CD14-positive monocyte (primary cell): ENCODE measurements around the gene HOXA7. TPM values are rescaled to one million over a fixed set of nuclear protein-coding genes. Genes with fewer than 3 reads are reported as not detected.

Source experiments
- DNase-seq, 3 donors: peaks; one replicate each; pipeline ENCODE4 v3.0.0-alpha.2; 2011 to 2022
- H2AFZ ChIP-seq: 2 replicates; pipeline ENCODE4 v1.6.0; 2012; ENCODE audit warnings: mild to moderate bottlenecking, low read depth, low read length, inconsistent platforms; ENCODE audit not compliant: insufficient read depth, poor library complexity, severe bottlenecking
- H3K27ac ChIP-seq, 2 donors: 1 replicate in 1 of 2; 2 replicates in 1 of 2; pipeline ENCODE4 v1.5.1; 2012 to 2013; ENCODE audit warnings: low read length in 2 of 2, control low read depth in 1 of 2, inconsistent platforms in 1 of 2, low read depth in 1 of 2, mild to moderate bottlenecking in 1 of 2
- H3K27me3 ChIP-seq, 2 donors: one replicate each; pipeline versions ENCODE4 v1.6.0 to v1.6.1; 2011 to 2013; ENCODE audit warnings: low read length in 2 of 2; ENCODE audit not compliant: control insufficient read depth in 2 of 2, insufficient read depth in 2 of 2
- H3K36me3 ChIP-seq, 2 donors: replicated peaks in 1 of 2; 1 replicate in 1 of 2; 2 replicates in 1 of 2; pipeline versions ENCODE4 v1.5.1 to v1.6.1; 2012 to 2013; ENCODE audit warnings: low read length in 2 of 2, control low read depth in 1 of 2, inconsistent platforms in 1 of 2, mild to moderate bottlenecking in 1 of 2; ENCODE audit not compliant: insufficient read depth in 2 of 2, control insufficient read depth in 1 of 2
- H3K4me1 ChIP-seq, 2 donors: 1 replicate in 1 of 2; 2 replicates in 1 of 2; pipeline versions ENCODE4 v1.5.1 to v1.6.1; 2012 to 2013; ENCODE audit warnings: low read length in 2 of 2, control low read depth in 1 of 2, inconsistent platforms in 1 of 2, mild to moderate bottlenecking in 1 of 2, moderate library complexity in 1 of 2; ENCODE audit not compliant: insufficient read depth in 2 of 2, control insufficient read depth in 1 of 2
- H3K4me2 ChIP-seq: replicated peaks from 2 replicates; pipeline ENCODE3; 2012; ENCODE audit warnings: low read length, moderate library complexity, mild to moderate bottlenecking; ENCODE audit not compliant: poor library complexity, severe bottlenecking; ENCODE audit errors: extremely low read depth
- H3K4me3 ChIP-seq, 3 experiments: fragments of 200-600 bp in 1 of 3; sonication (generic) in 1 of 3; replicated peaks in 1 of 3; 1 replicate in 2 of 3; 2 replicates in 1 of 3; pipeline ENCODE4 v1.5.1; 2011 to 2013; ENCODE audit warnings: low read length in 3 of 3, mild to moderate bottlenecking in 3 of 3, control low read depth in 2 of 3, low read depth in 2 of 3, inconsistent platforms in 1 of 3, moderate library complexity in 1 of 3
- H3K79me2 ChIP-seq: 2 replicates; pipeline ENCODE4 v1.6.0; 2012; ENCODE audit warnings: mild to moderate bottlenecking, control low read depth, inconsistent platforms, low read length, moderate library complexity; ENCODE audit not compliant: insufficient read depth
- H3K9ac ChIP-seq: 2 replicates; pipeline ENCODE4 v1.6.0; 2017; ENCODE audit warnings: low read length, mild to moderate bottlenecking; ENCODE audit not compliant: insufficient read depth, poor library complexity, severe bottlenecking
- H3K9me3 ChIP-seq, 2 donors: replicated peaks in 1 of 2; 1 replicate in 1 of 2; 2 replicates in 1 of 2; pipeline versions ENCODE4 v1.5.1 to v1.6.1; 2012 to 2013; ENCODE audit warnings: low read length in 2 of 2, control low read depth in 1 of 2; ENCODE audit not compliant: control insufficient read depth in 1 of 2, insufficient read depth in 1 of 2
- H4K20me1 ChIP-seq: 2 replicates; pipeline ENCODE4 v1.6.0; 2012; ENCODE audit warnings: mild to moderate bottlenecking, low read length, control low read depth, moderate library complexity; ENCODE audit not compliant: insufficient read depth
- H3K27ac Mint-ChIP-seq, 7 donors: one replicate each; pipeline ENCODE4 v1.8.0; 2020; ENCODE audit warnings: mild to moderate bottlenecking in 7 of 7, mixed read lengths in 7 of 7, moderate library complexity in 6 of 7, inconsistent platforms in 2 of 7
- H3K27me3 Mint-ChIP-seq, 3 donors: one replicate each; pipeline ENCODE4 v1.8.0; 2021 to 2022; ENCODE audit warnings: low read depth in 3 of 3, mild to moderate bottlenecking in 3 of 3, mixed read lengths in 3 of 3, moderate library complexity in 3 of 3, inconsistent platforms in 1 of 3
- H3K36me3 Mint-ChIP-seq, 2 donors: one replicate each; pipeline ENCODE4 v1.8.0; 2020; ENCODE audit warnings: mixed read lengths in 2 of 2, inconsistent platforms in 1 of 2, mild to moderate bottlenecking in 1 of 2
- H3K4me1 Mint-ChIP-seq: one replicate; pipeline ENCODE4 v1.8.0; 2020; ENCODE audit warnings: mild to moderate bottlenecking, mixed read lengths
- H3K4me3 Mint-ChIP-seq, 2 donors: one replicate each; pipeline ENCODE4 v1.8.0; 2020; ENCODE audit warnings: mild to moderate bottlenecking in 2 of 2, mixed read lengths in 2 of 2, moderate library complexity in 1 of 2
- H3K9me3 Mint-ChIP-seq, 7 donors: one replicate each; pipeline ENCODE4 v1.8.0; 2020 to 2022; ENCODE audit warnings: mixed read lengths in 7 of 7, mild to moderate bottlenecking in 6 of 7, moderate library complexity in 6 of 7, inconsistent platforms in 2 of 7
- CTCF ChIP-seq: fragments of 200-600 bp; IDR thresholded peaks from one replicate; pipeline ENCODE4 v1.8.0; 2022; ENCODE audit warnings: antibody characterized with exemption, mild to moderate bottlenecking
- WGBS: methylation state at CpG from one replicate; pipeline ENCODE4 v1.1.5; 2013; ENCODE audit warnings: missing lambda C conversion rate; ENCODE audit not compliant: insufficient coverage; 5-methylcytosine and 5-hydroxymethylcytosine counted together
- intact Hi-C, 2 donors: fragments of 100-400 bp; cut with micrococcal nuclease; formaldehyde crosslinking; loops; one replicate each; pipeline versions ENCODE4 v1.15.0 to v1.15.1; 2023
- polyA plus RNA-seq, 3 donors: library from polyadenylated mRNA; depleted of rRNA in 1 of 3; unstranded in 2 of 3; stranded (reverse) in 1 of 3; fragments of 300-500 nt in 2 of 3; fragments of >200 nt in 1 of 3; fragmentation: Illumina TruSeq in 2 of 3; gene quantifications; 1 replicate in 2 of 3; 2 replicates in 1 of 3; pipeline ENCODE4 v1.2.3, GENCODE V29; 2012 to 2021

HOXA7 gene
- polyA plus RNA-seq, 3 donors, result not detected

DNA sequence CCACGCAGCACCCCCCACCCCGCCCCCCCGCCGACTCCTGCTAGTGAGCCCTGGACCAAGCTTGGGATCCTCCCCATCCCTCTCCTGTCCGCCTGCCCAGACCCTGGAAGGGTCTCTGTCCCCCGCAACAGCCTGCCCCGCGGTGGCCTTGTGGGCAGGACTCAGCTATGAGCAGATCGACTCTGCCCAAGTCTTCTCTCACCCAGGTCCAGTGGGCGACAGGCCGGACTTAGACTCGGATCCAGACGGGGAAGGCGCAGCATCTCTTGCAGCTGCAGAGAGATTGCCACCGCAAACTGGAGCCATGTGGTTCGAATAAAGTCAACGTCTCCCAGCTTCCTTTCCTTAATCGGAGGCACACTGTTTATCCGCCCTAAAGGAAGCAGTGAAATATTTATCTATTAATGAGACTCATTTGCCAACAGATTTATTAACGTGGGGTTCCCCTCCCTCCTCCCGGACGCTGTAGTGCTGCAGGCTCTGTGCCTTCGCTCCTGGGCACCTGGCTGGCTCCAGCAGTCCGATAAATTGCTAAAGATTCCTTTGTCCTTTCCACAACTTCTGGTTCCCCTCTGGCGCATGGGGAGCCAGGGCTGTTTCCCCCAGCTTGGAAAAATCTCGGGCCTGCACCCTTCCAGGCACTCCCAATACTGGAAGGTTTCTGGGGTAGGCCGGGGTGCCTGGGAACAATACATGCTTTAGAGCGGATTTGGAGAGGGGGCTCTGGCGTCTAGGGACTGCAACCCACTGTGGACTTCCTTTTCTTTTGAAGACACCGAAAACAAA is 634 bp upstream of the HOXA7 start:
- H3K79me2 ChIP-seq, result no peaks in the 10 kb centered on the region
- Mint-ChIP-seq H3K4me1 (peaks cover 64% of the 10 kb centered on the region), H3K4me3 (peak overlapping the region in 1 of 2 donors; percentile 80), H3K36me3 (peaks cover 5 to 21% of the 10 kb centered on the region in 2 donors), H3K27ac (no peak overlapping the region), H3K27me3 (peaks cover 87 to 96% (median 90%) of the 10 kb centered on the region in 3 donors), H3K9me3 (peaks cover 0 to 61% (median 23%) of the 10 kb centered on the region in 7 donors)
- no peak overlapping the region for H2AFZ ChIP-seq
- no peak overlapping the region for H3K9ac ChIP-seq
- no peak overlapping the region for H3K27ac ChIP-seq
- H3K36me3 ChIP-seq, result no peaks in the 10 kb centered on the region
- DNase-seq, result no peak
- H3K9me3 ChIP-seq, result peaks cover 0 to 63% of the 10 kb centered on the region in 2 donors
- no peak for TF ChIP-seq CTCF
- H3K27me3 ChIP-seq, result peaks cover 82 to 92% of the 10 kb centered on the region in 2 donors
- 2% methylated on average over 22 of the region's 30 CpGs for whole genome bisulfite sequencing
- intact Hi-C loops, result loop anchor here in 1 of 2 donors (5.0 kb wide), 2 partner anchors 60 to 1295 kb away; partner anchors contain the start of gene HOXA1
- H4K20me1 ChIP-seq, result no peaks in the 10 kb centered on the region
- H3K4me2 ChIP-seq, result no peak overlapping the region
- peaks cover 58 to 63% of the 10 kb centered on the region in 2 donors for H3K4me1 ChIP-seq
- H3K4me3 ChIP-seq, result no peak overlapping the region

DNA sequence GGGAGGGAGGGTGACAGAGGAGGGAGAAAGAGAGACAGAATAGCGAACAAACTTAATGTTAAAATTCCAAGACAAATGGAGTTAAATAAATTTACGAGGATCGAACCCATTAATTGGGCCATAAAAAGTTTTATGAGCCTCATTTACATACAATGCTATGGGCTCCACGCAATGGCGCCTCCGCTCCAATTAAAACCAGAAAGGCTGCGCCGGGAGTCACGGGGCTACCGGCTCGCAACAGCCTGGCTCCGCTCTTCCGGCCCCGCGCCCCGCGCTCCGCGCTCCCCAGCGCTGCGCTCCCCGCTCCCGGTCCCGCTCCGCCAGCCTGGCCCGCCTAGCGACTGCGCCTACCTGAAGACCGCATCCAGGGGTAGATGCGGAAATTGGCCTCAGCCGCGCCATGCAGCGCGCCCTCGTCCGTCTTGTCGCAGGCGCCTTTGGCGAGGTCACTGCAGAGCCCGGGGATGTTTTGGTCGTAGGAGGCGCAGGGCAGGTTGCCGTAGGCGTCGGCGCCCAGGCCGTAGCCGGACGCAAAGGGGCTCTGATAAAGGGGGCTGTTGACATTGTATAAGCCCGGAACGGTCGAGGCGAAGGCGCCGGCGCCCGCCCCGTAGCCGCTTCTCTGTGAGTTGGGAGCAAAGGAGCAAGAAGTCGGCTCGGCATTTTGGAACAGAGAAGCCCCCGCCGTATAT is 513 bp downstream of the HOXA7 start:
- no peaks in the 10 kb centered on the region for H4K20me1 ChIP-seq
- peaks cover 10 to 27% of the 10 kb centered on the region in 2 donors for H3K36me3 Mint-ChIP-seq
- peaks cover 0 to 70% (median 28%) of the 10 kb centered on the region in 7 donors for H3K9me3 Mint-ChIP-seq
- no peak overlapping the region for H3K27ac ChIP-seq
- H3K27me3 ChIP-seq, result peaks cover 93 to 97% of the 10 kb centered on the region in 2 donors
- TF ChIP-seq CTCF, result no peak
- no peaks in the 10 kb centered on the region for H3K36me3 ChIP-seq
- no peak overlapping the region for H3K9ac ChIP-seq
- H3K4me1 ChIP-seq, result peaks cover 61 to 64% of the 10 kb centered on the region in 2 donors
- no peak overlapping the region for H3K27ac Mint-ChIP-seq
- intact Hi-C loops, result loop anchor here in 1 of 2 donors (5.0 kb wide), 2 partner anchors 59 to 1294 kb away; partner anchors contain the start of gene HOXA1
- peak overlapping the region; percentile 54 to 93 for H3K4me3 Mint-ChIP-seq
- H2AFZ ChIP-seq, result peak overlapping the region; percentile 36
- H3K79me2 ChIP-seq, result no peaks in the 10 kb centered on the region
- H3K4me2 ChIP-seq, result peak overlapping the region; percentile 63
- no peak for DNase-seq
- H3K27me3 Mint-ChIP-seq, result peaks cover 93 to 100% (median 97%) of the 10 kb centered on the region in 3 donors
- peaks cover 0 to 73% of the 10 kb centered on the region in 2 donors for H3K9me3 ChIP-seq
- peaks cover 69% of the 10 kb centered on the region for H3K4me1 Mint-ChIP-seq
- peak overlapping the region in 1 of 3 experiments; percentile 53 for H3K4me3 ChIP-seq
- under 1% methylated on average over 59 of the region's 63 CpGs for WGBS
